ENCODE results near the gene RNF138. TPM values are rescaled to one million over a fixed set of nuclear protein-coding genes. Genes with fewer than 3 reads are reported as not detected.
"Not testable (repeated sequence)": the region's sequence is repeated elsewhere in the genome, so short reads cannot be mapped to it uniquely, and the experiment has no call there.

The RNF138 gene
- total RNA-seq, 1 donor from 2014 or later = 12.0 TPM

GRCh38 chr18:32167980-32168730 is 76.5 kb downstream of the RNF138 start:
- DNase-seq (ENCODE audit: low spot score) = no peak
- ATAC-seq = no peak

- DNase-seq (ENCODE audit: low spot score) (no peak), ATAC-seq (no peak)
Observed at GRCh38 chr18:32173654-32174053, 82.0 kb downstream of the RNF138 start.

- no peak for DNase-seq (ENCODE audit: low spot score)
- ATAC-seq = no peak
Observed at GRCh38 chr18:32174719-32175118, 83.0 kb downstream of the RNF138 start.

- ATAC-seq (no peak), DNase-seq (ENCODE audit: low spot score) (no peak)
Observed at GRCh38 chr18:32175265-32175664, 83.6 kb downstream of the RNF138 start.

- not testable (repeated sequence) for ATAC-seq; DNase-seq (ENCODE audit: low spot score)
Observed at GRCh38 chr18:32176745-32177144, 85.1 kb downstream of the RNF138 start.

- ATAC-seq = no peak
- no peak for DNase-seq (ENCODE audit: low spot score)
Observed at GRCh38 chr18:32177530-32177929, 85.9 kb downstream of the RNF138 start.

Other genes with a start within 250 kb of the RNF138 start
- 32.3 TPM for gene TRAPPC8, start 148.7 kb upstream of the RNF138 start, total RNA-seq
- gene RNF125, start 73.0 kb upstream of the RNF138 start, total RNA-seq = 9.0 TPM
- gene MEP1B, start 98.2 kb downstream of the RNF138 start, total RNA-seq = 1.3 TPM

Measured in left lobe of liver (tissue), 2 donors.